HepG2 (cell line): ENCODE data around the gene PTPRF.

ENCODE experiments used
- CTCF ChIP-seq: sonication (generic); formaldehyde crosslinking; IDR thresholded peaks from 2 replicates; pipeline ENCODE4 v1.5.0; 2020; ENCODE audit warnings: mild to moderate bottlenecking, missing genetic modification reagents, moderate library complexity
- EP300 ChIP-seq, 3 experiments: sonication (generic) in 1 of 3; formaldehyde crosslinking in 1 of 3; IDR thresholded peaks; 2 replicates each; pipeline versions ENCODE4 v1.5.1 to v1.6.1; 2011 to 2020; ENCODE audit warnings: low read depth in 2 of 3, low read length in 2 of 3, borderline replicate concordance in 1 of 3, improper control_type of control experiment in 1 of 3, mild to moderate bottlenecking in 1 of 3, missing genetic modification reagents in 1 of 3, moderate library complexity in 1 of 3
- ETV6 ChIP-seq: sonication (generic); formaldehyde crosslinking; conservative IDR thresholded peaks from 2 replicates; pipeline ENCODE4 v1.4.0; 2020; ENCODE audit warnings: missing genetic modification reagents
- MXI1 ChIP-seq: IDR thresholded peaks from 3 replicates; pipeline ENCODE4 v1.6.1; 2012; ENCODE audit warnings: low read depth, low read length, inconsistent platforms, borderline replicate concordance
- NPAS2 ChIP-seq: sonication (generic); formaldehyde crosslinking; IDR thresholded peaks from 2 replicates; pipeline ENCODE4 v1.8.0; 2022; ENCODE audit warnings: mild to moderate bottlenecking, missing genetic modification reagents, borderline replicate concordance
- TAF1 ChIP-seq: sonication (generic); formaldehyde crosslinking; IDR thresholded peaks from 2 replicates; pipeline ENCODE4 v1.4.0; 2020; ENCODE audit warnings: missing genetic modification reagents
- ZBTB1 ChIP-seq: sonication (generic); formaldehyde crosslinking; IDR thresholded peaks from 2 replicates; pipeline ENCODE4 v1.4.0; 2020; ENCODE audit warnings: missing genetic modification reagents, borderline replicate concordance
- ZNF709 ChIP-seq: sonication (generic); formaldehyde crosslinking; IDR thresholded peaks from 2 replicates; pipeline ENCODE4 v1.5.0; 2020; ENCODE audit warnings: mild to moderate bottlenecking, missing genetic modification reagents
- ZNF737 ChIP-seq: sonication (generic); formaldehyde crosslinking; IDR thresholded peaks from 2 replicates; pipeline ENCODE4 v1.5.0; 2020; ENCODE audit warnings: missing genetic modification reagents, mild to moderate bottlenecking, borderline replicate concordance

- TF ChIP-seq NPAS2 (CRISPR knock-in tag) (no peak), ETV6 (no peak), ZNF737 (no peak), TAF1 (CRISPR knock-in tag) (no peak), CTCF (no peak), ZNF709 (CRISPR knock-in tag) (no peak), EP300 (IDR thresholded peaks at IDR 0.05; ENCODE audit: low read depth in 2 of 2, low read length in 2 of 2) (no peak), EP300 (CRISPR knock-in tag; IDR thresholded peaks at IDR 0.05; ENCODE audit: borderline replicate concordance) (no peak), MXI1 (no peak), ZBTB1 (CRISPR knock-in tag) (no peak)
Measured at GRCh38 chr1:43605766-43606165, 75.1 kb downstream of the PTPRF start.
